HEK293 (cell line): Measurements from ENCODE around the gene SLC26A1.

Experiments used
- CTCF ChIA-PET: fragments of 350-600 bp; formaldehyde crosslinking; extraction: SDS; loops from one replicate; lab custom pipeline; 2021; ENCODE audit warnings: antibody characterized with exemption; lab: Yijun Ruan, JAX
- POLR2A ChIA-PET: fragments of 300-600 bp; formaldehyde crosslinking; extraction: SDS; loops from one replicate; lab custom pipeline; 2020; ENCODE audit warnings: antibody characterized with exemption, inconsistent platforms; lab: Yijun Ruan, JAX
- H3K27ac ChIP-seq: fragments of 200-500 bp; sonication (Bioruptor generic); 2 replicates; pipeline ENCODE4 v1.5.1; 2014; ENCODE audit warnings: low read depth, low read length, control low read depth, inconsistent platforms; ENCODE audit errors: extremely low read depth
- H3K36me3 ChIP-seq, 2 experiments: fragments of 200-500 bp in 1 of 2; sonication (Bioruptor generic) in 1 of 2; 1 replicate in 1 of 2; 2 replicates in 1 of 2; pipeline ENCODE4 v1.5.1; 2014 to 2017; ENCODE audit warnings: inconsistent platforms in 2 of 2, low read length in 2 of 2; ENCODE audit not compliant: control insufficient read depth in 2 of 2, insufficient read depth in 1 of 2
- H3K4me1 ChIP-seq: fragments of 200-500 bp; sonication (Bioruptor generic); 2 replicates; pipeline ENCODE4 v1.5.1; 2014; ENCODE audit warnings: mild to moderate bottlenecking, low read length, inconsistent platforms; ENCODE audit not compliant: control insufficient read depth, insufficient read depth
- H3K4me3 ChIP-seq: 2 replicates; pipeline ENCODE4 v1.5.1; 2011; ENCODE audit warnings: low read depth, mild to moderate bottlenecking, control low read depth, low read length, moderate library complexity
- H3K9me3 ChIP-seq: fragments of 200-500 bp; sonication (Bioruptor generic); 2 replicates; pipeline ENCODE4 v1.5.1; 2014; ENCODE audit warnings: low read depth, low read length, inconsistent platforms; ENCODE audit not compliant: control insufficient read depth, insufficient read depth
- HOXA7 ChIP-seq: sonication (generic); formaldehyde crosslinking; IDR thresholded peaks from 2 replicates; pipeline ENCODE4 v1.8.1; 2022; ENCODE audit warnings: missing genetic modification reagents, borderline replicate concordance
- KLF9 ChIP-seq: fragments of 450-650 bp; formaldehyde crosslinking; IDR thresholded peaks from 2 replicates; pipeline ENCODE4 v1.5.1; 2016; ENCODE audit warnings: missing biosample characterization, missing genetic modification characterization, low read depth
- SP2 ChIP-seq: fragments of 450-650 bp; formaldehyde crosslinking; IDR thresholded peaks from 2 replicates; pipeline ENCODE4 v1.5.1; 2016; ENCODE audit warnings: missing biosample characterization, missing genetic modification characterization
- SP3 ChIP-seq: fragments of 450-650 bp; formaldehyde crosslinking; IDR thresholded peaks from 2 replicates; pipeline ENCODE4 v1.5.1; 2016; ENCODE audit warnings: missing biosample characterization, missing genetic modification characterization
- ZBTB20 ChIP-seq: fragments of 450-650 bp; formaldehyde crosslinking; IDR thresholded peaks from 2 replicates; pipeline ENCODE4 v1.5.1; 2016; ENCODE audit warnings: missing biosample characterization, missing genetic modification characterization
- ZFP37 ChIP-seq: fragments of 450-650 bp; formaldehyde crosslinking; IDR thresholded peaks from 2 replicates; pipeline ENCODE4 v1.5.1; 2016; ENCODE audit warnings: missing biosample characterization, missing genetic modification characterization
- ZIC2 ChIP-seq: fragments of 450-650 bp; formaldehyde crosslinking; IDR thresholded peaks from 2 replicates; pipeline ENCODE4 v1.5.1; 2016; ENCODE audit warnings: missing biosample characterization, missing genetic modification characterization
- ZNF114 ChIP-seq: fragments of 450-650 bp; formaldehyde crosslinking; IDR thresholded peaks from 2 replicates; pipeline ENCODE4 v1.5.0; 2017; ENCODE audit warnings: missing biosample characterization, missing genetic modification characterization
- ZNF266 ChIP-seq: fragments of 450-650 bp; formaldehyde crosslinking; IDR thresholded peaks from 2 replicates; pipeline ENCODE4 v1.5.1; 2016; ENCODE audit warnings: missing biosample characterization, missing genetic modification characterization, low read depth
- ZNF354C ChIP-seq: fragments of 450-650 bp; formaldehyde crosslinking; IDR thresholded peaks from 2 replicates; pipeline ENCODE4 v1.5.1; 2016; ENCODE audit warnings: missing biosample characterization, missing genetic modification characterization, low read depth, borderline replicate concordance
- ZNF521 ChIP-seq: fragments of 450-650 bp; formaldehyde crosslinking; IDR thresholded peaks from 2 replicates; pipeline ENCODE4 v1.5.1; 2017; ENCODE audit warnings: missing biosample characterization, mild to moderate bottlenecking, missing genetic modification characterization
- ZNF621 ChIP-seq: fragments of 450-650 bp; formaldehyde crosslinking; IDR thresholded peaks from 2 replicates; pipeline ENCODE4 v1.5.1; 2017; ENCODE audit warnings: missing biosample characterization, missing genetic modification characterization
- ZNF785 ChIP-seq: fragments of 450-650 bp; formaldehyde crosslinking; IDR thresholded peaks from 2 replicates; pipeline ENCODE4 v1.5.1; 2016; ENCODE audit warnings: missing biosample characterization, missing genetic modification characterization
- TF ChIP-seq, protein P1 (sequence below): fragments of 450-650 bp; formaldehyde crosslinking; IDR thresholded peaks from 2 replicates; pipeline ENCODE4 v1.5.1; 2017; ENCODE audit warnings: missing biosample characterization, missing genetic modification characterization
- TF ChIP-seq, protein P2 (sequence below): fragments of 450-650 bp; formaldehyde crosslinking; IDR thresholded peaks from 2 replicates; pipeline ENCODE4 v1.5.1; 2016; ENCODE audit warnings: missing biosample characterization, missing genetic modification characterization
- TF ChIP-seq, protein P3 (sequence below): fragments of 450-650 bp; formaldehyde crosslinking; IDR thresholded peaks from 2 replicates; pipeline ENCODE4 v1.5.1; 2016; ENCODE audit warnings: missing biosample characterization, missing genetic modification characterization
- TF ChIP-seq, protein P4 (sequence below): fragments of 450-650 bp; formaldehyde crosslinking; IDR thresholded peaks from 2 replicates; pipeline ENCODE4 v1.5.1; 2016; ENCODE audit warnings: missing biosample characterization, missing genetic modification characterization
- TF ChIP-seq, protein P5 (sequence below): fragments of 450-650 bp; formaldehyde crosslinking; conservative IDR thresholded peaks from 2 replicates; pipeline ENCODE4 v1.5.1; 2016; ENCODE audit warnings: low read depth, missing biosample characterization, missing genetic modification characterization
- TF ChIP-seq, protein P6 (sequence below): fragments of 450-650 bp; formaldehyde crosslinking; IDR thresholded peaks from 2 replicates; pipeline ENCODE4 v1.5.1; 2017; ENCODE audit warnings: missing biosample characterization, missing genetic modification characterization
- TF ChIP-seq, protein P7 (sequence below): fragments of 450-650 bp; formaldehyde crosslinking; IDR thresholded peaks from 2 replicates; pipeline ENCODE4 v1.5.1; 2016; ENCODE audit warnings: missing biosample characterization, missing genetic modification characterization
- TF ChIP-seq, protein P8 (sequence below): fragments of 450-650 bp; formaldehyde crosslinking; optimal IDR thresholded peaks from 2 replicates; pipeline ENCODE3; 2016; ENCODE audit warnings: missing biosample characterization, mild to moderate bottlenecking, missing genetic modification characterization

Gene SLC26A1

DNA sequence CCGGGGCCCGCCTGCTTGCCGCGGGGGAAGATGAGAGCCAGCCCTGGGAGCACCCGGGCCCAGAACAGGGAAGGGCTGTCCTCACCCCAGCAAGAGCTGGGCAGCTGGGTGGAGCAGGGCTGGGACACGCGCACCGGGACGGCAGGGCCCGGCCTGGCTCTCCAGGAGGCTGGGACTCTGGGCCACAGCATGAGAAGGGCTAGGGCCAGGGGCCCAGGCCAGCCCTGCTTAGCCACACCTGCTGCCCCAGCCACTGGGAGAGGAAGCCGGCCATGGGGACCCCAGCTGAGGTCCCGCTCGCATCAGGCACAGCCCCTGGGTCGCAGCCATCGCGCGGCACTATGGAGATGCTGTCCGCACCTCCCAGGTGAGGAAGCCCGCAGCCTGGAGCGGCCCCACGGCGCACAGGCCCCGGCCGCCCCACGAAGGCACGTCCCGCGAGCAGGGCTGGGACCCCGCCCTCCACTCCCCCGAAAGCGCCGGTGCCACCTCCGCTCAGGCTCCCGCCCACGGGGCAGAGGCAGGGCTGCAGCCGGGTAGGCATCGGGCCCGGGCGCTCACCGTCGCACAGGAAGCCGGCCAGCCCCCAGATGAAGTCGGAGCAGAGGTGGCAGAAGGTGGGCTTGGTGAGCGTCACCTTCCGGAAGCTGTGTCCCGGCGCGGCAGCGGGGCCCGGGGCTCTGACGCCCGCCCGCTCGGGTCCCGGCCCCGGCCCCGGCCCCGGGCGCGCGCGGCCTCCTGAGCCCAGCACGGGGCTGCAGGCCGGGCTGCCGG is 20.4 kb downstream of the SLC26A1 start:
- Histone ChIP-seq H3K4me3 (peak overlapping the region; percentile 65), H3K36me3 (no peaks in the 10 kb centered on the region), H3K4me1 (no peaks in the 10 kb centered on the region), H3K9me3 (no peaks in the 10 kb centered on the region), H3K27ac (no peak overlapping the region; the same call in 1 of the 2 replicates)
- POLR2A ChIA-PET = no interaction called here
- CTCF ChIA-PET = no interaction called here
- TF ChIP-seq ZBTB20 (tag by site-specific recombination) (peak; percentile 85; the same call in 1 of the 2 replicates), ZNF266 (no peak), SP3 (peak; percentile 62), SP2 (peak; percentile 66), ZNF785 (no peak), ZNF621 (tag by site-specific recombination) (no peak), ZNF114 (no peak), KLF9 (tag by site-specific recombination) (peak; percentile 54), ZFP37 (no peak), ZNF521 (tag by site-specific recombination) (no peak), ZNF354C (tag by site-specific recombination) (no peak), HOXA7 (CRISPR knock-in tag) (no peak), ZIC2 (tag by site-specific recombination) (peak; percentile 41)
- TF ChIP-seq, protein P1, sequence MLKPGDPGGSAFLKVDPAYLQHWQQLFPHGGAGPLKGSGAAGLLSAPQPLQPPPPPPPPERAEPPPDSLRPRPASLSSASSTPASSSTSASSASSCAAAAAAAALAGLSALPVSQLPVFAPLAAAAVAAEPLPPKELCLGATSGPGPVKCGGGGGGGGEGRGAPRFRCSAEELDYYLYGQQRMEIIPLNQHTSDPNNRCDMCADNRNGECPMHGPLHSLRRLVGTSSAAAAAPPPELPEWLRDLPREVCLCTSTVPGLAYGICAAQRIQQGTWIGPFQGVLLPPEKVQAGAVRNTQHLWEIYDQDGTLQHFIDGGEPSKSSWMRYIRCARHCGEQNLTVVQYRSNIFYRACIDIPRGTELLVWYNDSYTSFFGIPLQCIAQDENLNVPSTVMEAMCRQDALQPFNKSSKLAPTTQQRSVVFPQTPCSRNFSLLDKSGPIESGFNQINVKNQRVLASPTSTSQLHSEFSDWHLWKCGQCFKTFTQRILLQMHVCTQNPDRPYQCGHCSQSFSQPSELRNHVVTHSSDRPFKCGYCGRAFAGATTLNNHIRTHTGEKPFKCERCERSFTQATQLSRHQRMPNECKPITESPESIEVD (tag by site-specific recombination) = no peak
- TF ChIP-seq, protein P2, sequence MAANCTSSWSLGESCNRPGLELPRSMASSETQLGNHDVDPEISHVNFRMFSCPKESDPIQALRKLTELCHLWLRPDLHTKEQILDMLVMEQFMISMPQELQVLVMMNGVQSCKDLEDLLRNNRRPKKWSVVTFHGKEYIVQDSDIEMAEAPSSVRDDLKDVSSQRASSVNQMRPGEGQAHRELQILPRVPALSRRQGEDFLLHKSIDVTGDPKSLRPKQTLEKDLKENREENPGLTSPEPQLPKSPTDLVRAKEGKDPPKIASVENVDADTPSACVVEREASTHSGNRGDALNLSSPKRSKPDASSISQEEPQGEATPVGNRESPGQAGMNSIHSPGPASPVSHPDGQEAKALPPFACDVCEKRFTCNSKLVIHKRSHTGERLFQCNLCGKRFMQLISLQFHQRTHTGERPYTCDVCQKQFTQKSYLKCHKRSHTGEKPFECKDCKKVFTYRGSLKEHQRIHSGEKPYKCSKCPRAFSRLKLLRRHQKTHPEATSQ (tag by site-specific recombination) = no peak
- TF ChIP-seq, protein P3, sequence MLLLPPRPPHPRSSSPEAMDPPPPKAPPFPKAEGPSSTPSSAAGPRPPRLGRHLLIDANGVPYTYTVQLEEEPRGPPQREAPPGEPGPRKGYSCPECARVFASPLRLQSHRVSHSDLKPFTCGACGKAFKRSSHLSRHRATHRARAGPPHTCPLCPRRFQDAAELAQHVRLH (tag by site-specific recombination) = no peak
- TF ChIP-seq, protein P4, sequence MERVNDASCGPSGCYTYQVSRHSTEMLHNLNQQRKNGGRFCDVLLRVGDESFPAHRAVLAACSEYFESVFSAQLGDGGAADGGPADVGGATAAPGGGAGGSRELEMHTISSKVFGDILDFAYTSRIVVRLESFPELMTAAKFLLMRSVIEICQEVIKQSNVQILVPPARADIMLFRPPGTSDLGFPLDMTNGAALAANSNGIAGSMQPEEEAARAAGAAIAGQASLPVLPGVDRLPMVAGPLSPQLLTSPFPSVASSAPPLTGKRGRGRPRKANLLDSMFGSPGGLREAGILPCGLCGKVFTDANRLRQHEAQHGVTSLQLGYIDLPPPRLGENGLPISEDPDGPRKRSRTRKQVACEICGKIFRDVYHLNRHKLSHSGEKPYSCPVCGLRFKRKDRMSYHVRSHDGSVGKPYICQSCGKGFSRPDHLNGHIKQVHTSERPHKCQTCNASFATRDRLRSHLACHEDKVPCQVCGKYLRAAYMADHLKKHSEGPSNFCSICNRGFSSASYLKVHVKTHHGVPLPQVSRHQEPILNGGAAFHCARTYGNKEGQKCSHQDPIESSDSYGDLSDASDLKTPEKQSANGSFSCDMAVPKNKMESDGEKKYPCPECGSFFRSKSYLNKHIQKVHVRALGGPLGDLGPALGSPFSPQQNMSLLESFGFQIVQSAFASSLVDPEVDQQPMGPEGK (tag by site-specific recombination) = 0 out of 2 replicates have a peak, but pooled peaks have one; percentile 16
- TF ChIP-seq, protein P5, sequence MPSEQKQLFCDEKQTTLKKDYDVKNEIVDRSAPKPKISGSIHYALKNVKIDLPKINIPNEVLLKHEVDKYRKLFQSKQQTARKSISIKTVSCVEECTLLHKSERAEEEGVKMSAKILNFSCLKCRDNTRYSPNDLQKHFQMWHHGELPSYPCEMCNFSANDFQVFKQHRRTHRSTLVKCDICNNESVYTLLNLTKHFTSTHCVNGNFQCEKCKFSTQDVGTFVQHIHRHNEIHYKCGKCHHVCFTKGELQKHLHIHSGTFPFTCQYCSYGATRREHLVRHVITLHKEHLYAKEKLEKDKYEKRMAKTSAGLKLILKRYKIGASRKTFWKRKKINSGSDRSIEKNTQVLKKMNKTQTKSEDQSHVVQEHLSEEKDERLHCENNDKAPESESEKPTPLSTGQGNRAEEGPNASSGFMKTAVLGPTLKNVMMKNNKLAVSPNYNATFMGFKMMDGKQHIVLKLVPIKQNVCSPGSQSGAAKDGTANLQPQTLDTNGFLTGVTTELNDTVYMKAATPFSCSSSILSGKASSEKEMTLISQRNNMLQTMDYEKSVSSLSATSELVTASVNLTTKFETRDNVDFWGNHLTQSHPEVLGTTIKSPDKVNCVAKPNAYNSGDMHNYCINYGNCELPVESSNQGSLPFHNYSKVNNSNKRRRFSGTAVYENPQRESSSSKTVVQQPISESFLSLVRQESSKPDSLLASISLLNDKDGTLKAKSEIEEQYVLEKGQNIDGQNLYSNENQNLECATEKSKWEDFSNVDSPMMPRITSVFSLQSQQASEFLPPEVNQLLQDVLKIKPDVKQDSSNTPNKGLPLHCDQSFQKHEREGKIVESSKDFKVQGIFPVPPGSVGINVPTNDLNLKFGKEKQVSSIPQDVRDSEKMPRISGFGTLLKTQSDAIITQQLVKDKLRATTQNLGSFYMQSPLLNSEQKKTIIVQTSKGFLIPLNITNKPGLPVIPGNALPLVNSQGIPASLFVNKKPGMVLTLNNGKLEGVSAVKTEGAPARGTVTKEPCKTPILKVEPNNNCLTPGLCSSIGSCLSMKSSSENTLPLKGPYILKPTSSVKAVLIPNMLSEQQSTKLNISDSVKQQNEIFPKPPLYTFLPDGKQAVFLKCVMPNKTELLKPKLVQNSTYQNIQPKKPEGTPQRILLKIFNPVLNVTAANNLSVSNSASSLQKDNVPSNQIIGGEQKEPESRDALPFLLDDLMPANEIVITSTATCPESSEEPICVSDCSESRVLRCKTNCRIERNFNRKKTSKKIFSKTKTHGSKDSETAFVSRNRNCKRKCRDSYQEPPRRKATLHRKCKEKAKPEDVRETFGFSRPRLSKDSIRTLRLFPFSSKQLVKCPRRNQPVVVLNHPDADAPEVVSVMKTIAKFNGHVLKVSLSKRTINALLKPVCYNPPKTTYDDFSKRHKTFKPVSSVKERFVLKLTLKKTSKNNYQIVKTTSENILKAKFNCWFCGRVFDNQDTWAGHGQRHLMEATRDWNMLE (tag by site-specific recombination) = no peak
- TF ChIP-seq, protein P6, sequence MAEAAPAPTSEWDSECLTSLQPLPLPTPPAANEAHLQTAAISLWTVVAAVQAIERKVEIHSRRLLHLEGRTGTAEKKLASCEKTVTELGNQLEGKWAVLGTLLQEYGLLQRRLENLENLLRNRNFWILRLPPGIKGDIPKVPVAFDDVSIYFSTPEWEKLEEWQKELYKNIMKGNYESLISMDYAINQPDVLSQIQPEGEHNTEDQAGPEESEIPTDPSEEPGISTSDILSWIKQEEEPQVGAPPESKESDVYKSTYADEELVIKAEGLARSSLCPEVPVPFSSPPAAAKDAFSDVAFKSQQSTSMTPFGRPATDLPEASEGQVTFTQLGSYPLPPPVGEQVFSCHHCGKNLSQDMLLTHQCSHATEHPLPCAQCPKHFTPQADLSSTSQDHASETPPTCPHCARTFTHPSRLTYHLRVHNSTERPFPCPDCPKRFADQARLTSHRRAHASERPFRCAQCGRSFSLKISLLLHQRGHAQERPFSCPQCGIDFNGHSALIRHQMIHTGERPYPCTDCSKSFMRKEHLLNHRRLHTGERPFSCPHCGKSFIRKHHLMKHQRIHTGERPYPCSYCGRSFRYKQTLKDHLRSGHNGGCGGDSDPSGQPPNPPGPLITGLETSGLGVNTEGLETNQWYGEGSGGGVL (tag by site-specific recombination) = no peak
- TF ChIP-seq, protein P7, sequence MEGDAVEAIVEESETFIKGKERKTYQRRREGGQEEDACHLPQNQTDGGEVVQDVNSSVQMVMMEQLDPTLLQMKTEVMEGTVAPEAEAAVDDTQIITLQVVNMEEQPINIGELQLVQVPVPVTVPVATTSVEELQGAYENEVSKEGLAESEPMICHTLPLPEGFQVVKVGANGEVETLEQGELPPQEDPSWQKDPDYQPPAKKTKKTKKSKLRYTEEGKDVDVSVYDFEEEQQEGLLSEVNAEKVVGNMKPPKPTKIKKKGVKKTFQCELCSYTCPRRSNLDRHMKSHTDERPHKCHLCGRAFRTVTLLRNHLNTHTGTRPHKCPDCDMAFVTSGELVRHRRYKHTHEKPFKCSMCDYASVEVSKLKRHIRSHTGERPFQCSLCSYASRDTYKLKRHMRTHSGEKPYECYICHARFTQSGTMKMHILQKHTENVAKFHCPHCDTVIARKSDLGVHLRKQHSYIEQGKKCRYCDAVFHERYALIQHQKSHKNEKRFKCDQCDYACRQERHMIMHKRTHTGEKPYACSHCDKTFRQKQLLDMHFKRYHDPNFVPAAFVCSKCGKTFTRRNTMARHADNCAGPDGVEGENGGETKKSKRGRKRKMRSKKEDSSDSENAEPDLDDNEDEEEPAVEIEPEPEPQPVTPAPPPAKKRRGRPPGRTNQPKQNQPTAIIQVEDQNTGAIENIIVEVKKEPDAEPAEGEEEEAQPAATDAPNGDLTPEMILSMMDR (tag by site-specific recombination) = no peak
- TF ChIP-seq, protein P8, sequence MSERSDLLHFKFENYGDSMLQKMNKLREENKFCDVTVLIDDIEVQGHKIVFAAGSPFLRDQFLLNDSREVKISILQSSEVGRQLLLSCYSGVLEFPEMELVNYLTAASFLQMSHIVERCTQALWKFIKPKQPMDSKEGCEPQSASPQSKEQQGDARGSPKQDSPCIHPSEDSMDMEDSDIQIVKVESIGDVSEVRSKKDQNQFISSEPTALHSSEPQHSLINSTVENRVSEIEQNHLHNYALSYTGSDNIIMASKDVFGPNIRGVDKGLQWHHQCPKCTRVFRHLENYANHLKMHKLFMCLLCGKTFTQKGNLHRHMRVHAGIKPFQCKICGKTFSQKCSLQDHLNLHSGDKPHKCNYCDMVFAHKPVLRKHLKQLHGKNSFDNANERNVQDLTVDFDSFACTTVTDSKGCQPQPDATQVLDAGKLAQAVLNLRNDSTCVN = peak; percentile 58
